CD4-positive, alpha-beta T cell (primary cell): ENCODE data around the gene GPR107. TPM values are rescaled to one million over a fixed set of nuclear protein-coding genes. Genes with fewer than 3 reads are reported as not detected.
A peak's percentile ranks its signal among the peaks of the same experiment; 100 is the strongest.

Experiments
- ATAC-seq: fragments of 200-7000 bp; cut with Tn5 transposase; one replicate; pipeline ENCODE4 v1.10.0; 2022; ENCODE audit warnings: mild to moderate bottlenecking; ENCODE audit not compliant: poor library complexity
- CTCF ChIA-PET: fragments of 350-600 bp; sonication (Branson Sonifier 250); formaldehyde crosslinking; loops from one replicate; lab custom pipeline; 2021; ENCODE audit warnings: antibody characterized with exemption, inconsistent platforms; lab: Charles Lee
- POLR2A ChIA-PET: fragments of 350-600 bp; sonication (Branson Sonifier 250); formaldehyde crosslinking; loops from one replicate; lab custom pipeline; 2021; ENCODE audit warnings: antibody characterized with exemption, inconsistent platforms; lab: Charles Lee
- DNase-seq, 14 experiments: peaks; one replicate each; pipeline ENCODE4 v3.0.0-alpha.2; 2013 to 2020; ENCODE audit warnings: mixed read lengths in 2 of 14
- H3K27ac ChIP-seq, 2 donors: one replicate each; pipeline versions ENCODE4 v1.5.1 to v1.7.0; 2013; ENCODE audit warnings: low read length in 2 of 2, low read depth in 1 of 2, mild to moderate bottlenecking in 1 of 2
- H3K27me3 ChIP-seq, 2 experiments: 1 replicate in 1 of 2; 2 replicates in 1 of 2; pipeline versions ENCODE4 v1.6.1 to v1.7.0; 2013; ENCODE audit warnings: low read length in 2 of 2, control low read depth in 1 of 2, mild to moderate bottlenecking in 1 of 2, moderate library complexity in 1 of 2; ENCODE audit not compliant: insufficient read depth in 2 of 2, control insufficient read depth in 1 of 2
- H3K36me3 ChIP-seq: one replicate; pipeline ENCODE4 v1.6.1; 2013; ENCODE audit warnings: low read length, control low read depth; ENCODE audit not compliant: insufficient read depth
- H3K4me1 ChIP-seq: one replicate; pipeline ENCODE4 v1.6.1; 2013; ENCODE audit warnings: low read length, control low read depth; ENCODE audit not compliant: insufficient read depth
- H3K4me3 ChIP-seq: one replicate; pipeline ENCODE4 v1.5.1; 2013; ENCODE audit warnings: mild to moderate bottlenecking, low read length, moderate library complexity
- H3K9me3 ChIP-seq, 2 experiments: 1 replicate in 1 of 2; 2 replicates in 1 of 2; pipeline versions ENCODE4 v1.6.1 to v1.7.0; 2013; ENCODE audit warnings: low read length in 2 of 2, mild to moderate bottlenecking in 2 of 2, control low read depth in 1 of 2, moderate library complexity in 1 of 2; ENCODE audit not compliant: control insufficient read depth in 1 of 2, insufficient read depth in 1 of 2
- H3K27ac Mint-ChIP-seq: one replicate; pipeline ENCODE4 v1.8.0; 2020; ENCODE audit warnings: mixed read lengths
- H3K27me3 Mint-ChIP-seq: one replicate; pipeline ENCODE4 v1.8.0; 2021; ENCODE audit warnings: mixed read lengths
- H3K36me3 Mint-ChIP-seq: one replicate; pipeline ENCODE4 v1.8.0; 2021; ENCODE audit warnings: low read depth, mixed read lengths
- H3K4me1 Mint-ChIP-seq: one replicate; pipeline ENCODE4 v1.8.0; 2021; ENCODE audit warnings: low read depth, mixed read lengths
- H3K4me3 Mint-ChIP-seq: one replicate; pipeline ENCODE4 v1.8.0; 2020; ENCODE audit warnings: mild to moderate bottlenecking, mixed read lengths
- H3K9me3 Mint-ChIP-seq: one replicate; pipeline ENCODE4 v1.8.0; 2020; ENCODE audit warnings: mixed read lengths
- intact Hi-C, 2 experiments: fragments of 100-400 bp; cut with DNase I in 1 of 2; cut with micrococcal nuclease in 1 of 2; formaldehyde crosslinking; loops; one replicate each; pipeline versions ENCODE4 v1.15.1 to v1.9.0; 2023 to 2025; cut with DNase I, micrococcal nuclease
- total RNA-seq, 174 experiments: library from RNA in 2 of 174; stranded (reverse) in 2 of 174; gene quantifications; one replicate each; pipeline ENCODE4 v1.2.3 and lab custom pipeline; 2021 to 2026
- TF ChIP-seq, protein P1 (sequence below): fragments of 200-600 bp; IDR thresholded peaks from one replicate; pipeline ENCODE4 v1.8.0; 2022; ENCODE audit warnings: antibody characterized with exemption, mild to moderate bottlenecking

GPR107 gene
- total RNA-seq, 2 experiments from 2014 or later = 18.9 to 19.2 TPM

DNA sequence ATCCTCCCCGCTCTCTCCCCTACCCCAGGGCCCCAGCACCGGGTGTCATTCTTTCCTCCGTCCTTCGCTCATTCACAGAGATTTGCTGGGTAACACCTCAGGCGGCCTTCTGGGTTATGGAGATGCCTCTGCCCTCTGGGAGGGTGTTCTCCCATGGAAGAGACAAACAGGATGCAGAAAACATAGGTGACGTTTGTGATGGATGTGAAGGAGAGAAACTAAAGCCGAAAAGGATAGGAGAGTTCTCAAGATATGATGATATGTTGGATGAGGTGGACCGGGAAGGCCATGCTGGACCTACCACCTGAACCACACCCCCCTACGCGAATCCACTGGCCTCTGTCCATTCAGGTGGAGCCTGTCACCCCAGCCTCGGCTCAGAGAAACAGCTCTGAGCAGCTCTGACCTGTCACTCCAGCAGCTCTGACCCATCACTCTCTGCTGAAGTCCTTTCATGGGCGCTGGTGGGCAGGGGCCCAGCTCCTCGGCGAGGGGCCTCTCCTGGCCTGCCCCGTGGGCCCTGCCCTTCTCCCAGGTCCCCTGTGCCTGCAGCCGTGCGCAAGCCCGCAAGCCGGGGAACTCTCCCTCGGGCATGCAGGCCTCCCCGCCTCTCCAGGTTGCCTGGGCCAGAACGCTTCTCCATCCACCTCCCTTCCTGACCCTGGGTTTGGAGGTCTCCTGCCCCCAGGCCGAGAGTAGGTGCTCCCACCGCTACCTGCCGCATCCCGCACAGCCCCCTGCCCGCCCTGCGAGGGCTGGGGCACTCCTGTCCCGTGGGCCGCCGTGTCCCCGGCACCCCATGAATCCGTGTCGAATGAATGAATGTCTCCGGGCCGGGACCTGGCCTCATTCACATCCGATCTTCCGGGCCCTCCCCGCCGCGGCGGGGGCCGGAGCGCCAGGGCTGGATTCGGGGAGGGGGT is 117.8 kb downstream of the GPR107 start:
- Mint-ChIP-seq H3K27me3 (peaks cover 22% of the 10 kb centered on the region), H3K36me3 (no peaks in the 10 kb centered on the region), H3K4me3 (peak overlapping the region; percentile 76), H3K9me3 (no peaks in the 10 kb centered on the region), H3K4me1 (peaks cover 10% of the 10 kb centered on the region), H3K27ac (no peak overlapping the region)
- Histone ChIP-seq H3K9me3 (peaks cover 0 to 5% of the 10 kb centered on the region in 2 experiments), H3K27ac (no peak overlapping the region), H3K4me1 (peaks cover 14% of the 10 kb centered on the region), H3K4me3 (no peak overlapping the region), H3K36me3 (no peaks in the 10 kb centered on the region), H3K27me3 (peaks cover 18 to 28% of the 10 kb centered on the region in 2 experiments)
- POLR2A ChIA-PET = no interaction called here
- peak in 1 of 14 experiments; percentile 3 for DNase-seq
- no peak for ATAC-seq
- intact Hi-C loops = loop anchor here (2.0 to 5.0 kb wide), 2 partner anchors 39 to 43 kb away; no protein-coding TSS in a partner anchor
- CTCF ChIA-PET = no interaction called here
- TF ChIP-seq, protein P1, sequence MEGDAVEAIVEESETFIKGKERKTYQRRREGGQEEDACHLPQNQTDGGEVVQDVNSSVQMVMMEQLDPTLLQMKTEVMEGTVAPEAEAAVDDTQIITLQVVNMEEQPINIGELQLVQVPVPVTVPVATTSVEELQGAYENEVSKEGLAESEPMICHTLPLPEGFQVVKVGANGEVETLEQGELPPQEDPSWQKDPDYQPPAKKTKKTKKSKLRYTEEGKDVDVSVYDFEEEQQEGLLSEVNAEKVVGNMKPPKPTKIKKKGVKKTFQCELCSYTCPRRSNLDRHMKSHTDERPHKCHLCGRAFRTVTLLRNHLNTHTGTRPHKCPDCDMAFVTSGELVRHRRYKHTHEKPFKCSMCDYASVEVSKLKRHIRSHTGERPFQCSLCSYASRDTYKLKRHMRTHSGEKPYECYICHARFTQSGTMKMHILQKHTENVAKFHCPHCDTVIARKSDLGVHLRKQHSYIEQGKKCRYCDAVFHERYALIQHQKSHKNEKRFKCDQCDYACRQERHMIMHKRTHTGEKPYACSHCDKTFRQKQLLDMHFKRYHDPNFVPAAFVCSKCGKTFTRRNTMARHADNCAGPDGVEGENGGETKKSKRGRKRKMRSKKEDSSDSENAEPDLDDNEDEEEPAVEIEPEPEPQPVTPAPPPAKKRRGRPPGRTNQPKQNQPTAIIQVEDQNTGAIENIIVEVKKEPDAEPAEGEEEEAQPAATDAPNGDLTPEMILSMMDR = no peak

DNA sequence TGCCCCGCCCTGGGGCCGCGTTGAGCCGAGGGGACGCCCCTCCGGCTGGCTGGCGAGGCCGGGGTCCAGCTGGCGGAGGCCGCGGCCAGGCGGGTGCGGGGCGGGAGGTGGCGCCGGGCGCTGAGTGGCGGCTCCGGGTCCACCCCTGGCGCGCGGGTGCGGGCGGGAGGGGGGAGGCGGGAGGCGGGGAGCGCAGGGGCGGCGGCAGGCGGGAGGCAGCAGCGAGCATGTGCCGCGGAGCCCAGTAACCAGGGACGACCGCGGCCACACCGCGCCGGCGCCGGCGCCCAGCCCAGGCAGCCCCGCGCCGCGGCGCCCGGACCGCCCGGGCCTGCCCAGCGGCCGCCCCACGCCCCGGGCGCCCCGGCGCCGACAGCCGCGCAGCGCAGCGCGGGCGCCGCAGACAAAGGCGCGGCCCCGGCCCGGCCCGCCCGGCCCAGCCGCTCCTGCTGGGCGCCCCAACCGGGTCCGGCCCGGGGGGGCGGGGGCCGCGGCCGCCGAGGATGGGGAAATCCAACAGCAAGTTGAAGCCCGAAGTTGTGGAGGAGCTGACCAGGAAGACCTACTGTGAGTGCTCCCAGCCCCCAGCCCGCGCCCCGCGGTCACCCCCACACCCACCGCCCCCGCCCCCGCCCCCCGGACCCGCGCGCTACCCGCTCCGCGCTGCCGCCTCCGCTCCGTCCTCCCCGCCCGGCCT is 118.6 kb downstream of the GPR107 start, which contains the start of gene NCS1:
NCS1 (plus strand) TSS at position 244 of the 697 bp plus-strand sequence; CDS start at position 504, 260 bp downstream.
- CTCF ChIA-PET = interaction anchor here (0.7 kb wide), 1 partner anchor 25 kb away, joined by 3 read pairs; no protein-coding TSS in a partner anchor
- TF ChIP-seq, protein P1 = no peak
- H3K27me3 ChIP-seq = peaks cover 18 to 28% of the 10 kb centered on the region in 2 experiments
- POLR2A ChIA-PET = no interaction called here
- H3K36me3 ChIP-seq = no peaks in the 10 kb centered on the region
- Mint-ChIP-seq H3K27me3 (peaks cover 23% of the 10 kb centered on the region), H3K4me1 (peaks cover 10% of the 10 kb centered on the region), H3K36me3 (no peaks in the 10 kb centered on the region), H3K27ac (no peak within 1 kb of the TSS), H3K9me3 (no peaks in the 10 kb centered on the region), H3K4me3 (peak within 1 kb of the TSS; percentile 76)
- intact Hi-C loops = loop anchor here (2.0 to 5.0 kb wide), 2 partner anchors 40 to 44 kb away; no protein-coding TSS in a partner anchor
- H3K4me3 ChIP-seq = peak within 1 kb of the TSS; percentile 12
- DNase-seq = peak in 11 of 14 experiments; percentile 11 to 61 (median 38)
- H3K9me3 ChIP-seq = peaks cover 0 to 5% of the 10 kb centered on the region in 2 experiments
- H3K4me1 ChIP-seq = peaks cover 14% of the 10 kb centered on the region
- H3K27ac ChIP-seq = no peak within 1 kb of the TSS
- peak; percentile 69 for ATAC-seq
